Colonic mucosa (tissue), 4 donors: ENCODE measurements around the gene CENPB. TPM values are rescaled to one million over a fixed set of nuclear protein-coding genes. Genes with fewer than 3 reads are reported as not detected.
"Not testable (repeated sequence)": the region's sequence is repeated elsewhere in the genome, so short reads cannot be mapped to it uniquely, and the experiment has no call there.

ENCODE experiments used
- DNase-seq: peaks from one replicate; pipeline ENCODE4 v3.0.0-alpha.2; 2020
- H3K27ac ChIP-seq: fragments of 200-600 bp; one replicate; pipeline ENCODE4 v1.8.0; 2021
- H3K27me3 ChIP-seq: fragments of 200-600 bp; one replicate; pipeline ENCODE4 v1.8.0; 2021
- H3K36me3 ChIP-seq: fragments of 200-600 bp; one replicate; pipeline ENCODE4 v1.8.0; 2021
- H3K4me1 ChIP-seq: fragments of 200-600 bp; one replicate; pipeline ENCODE4 v1.8.0; 2021; ENCODE audit warnings: mild to moderate bottlenecking
- H3K4me3 ChIP-seq: fragments of 200-600 bp; one replicate; pipeline ENCODE4 v1.8.0; 2021
- H3K9ac ChIP-seq, 2 donors: one replicate each; pipeline ENCODE4 v1.7.0; 2013; ENCODE audit warnings: control low read depth in 2 of 2, low read depth in 2 of 2, low read length in 2 of 2
- H3K9me3 ChIP-seq: fragments of 200-600 bp; one replicate; pipeline ENCODE4 v1.8.0; 2021
- intact Hi-C: fragments of 100-400 bp; cut with DNase I; formaldehyde crosslinking; loops from one replicate; pipeline ENCODE4 v1.14.1; 2022
- total RNA-seq, 2 donors: library from RNA; stranded (reverse); fragmentation: NEBNext Ultra II Directional in 1 of 2; extraction: Animal tissue kit (Norgen Biotek cat#: 25700) in 1 of 2; gene quantifications; one replicate each; pipeline ENCODE4 v1.2.1, GENCODE V29; 2021
- TF ChIP-seq, protein P1 (sequence below): fragments of 200-600 bp; IDR thresholded peaks from one replicate; pipeline ENCODE4 v1.8.0; 2022; ENCODE audit warnings: antibody characterized with exemption, mild to moderate bottlenecking
- donor health status: healthy.
- donor health status: DM: no; HTN: no; CAD: no.
- donor health status: DM: no; HTN: no; CAD: no.

The CENPB gene
- total RNA-seq, 2 donors from 2014 or later = 65.6 to 93.3 TPM

DNA sequence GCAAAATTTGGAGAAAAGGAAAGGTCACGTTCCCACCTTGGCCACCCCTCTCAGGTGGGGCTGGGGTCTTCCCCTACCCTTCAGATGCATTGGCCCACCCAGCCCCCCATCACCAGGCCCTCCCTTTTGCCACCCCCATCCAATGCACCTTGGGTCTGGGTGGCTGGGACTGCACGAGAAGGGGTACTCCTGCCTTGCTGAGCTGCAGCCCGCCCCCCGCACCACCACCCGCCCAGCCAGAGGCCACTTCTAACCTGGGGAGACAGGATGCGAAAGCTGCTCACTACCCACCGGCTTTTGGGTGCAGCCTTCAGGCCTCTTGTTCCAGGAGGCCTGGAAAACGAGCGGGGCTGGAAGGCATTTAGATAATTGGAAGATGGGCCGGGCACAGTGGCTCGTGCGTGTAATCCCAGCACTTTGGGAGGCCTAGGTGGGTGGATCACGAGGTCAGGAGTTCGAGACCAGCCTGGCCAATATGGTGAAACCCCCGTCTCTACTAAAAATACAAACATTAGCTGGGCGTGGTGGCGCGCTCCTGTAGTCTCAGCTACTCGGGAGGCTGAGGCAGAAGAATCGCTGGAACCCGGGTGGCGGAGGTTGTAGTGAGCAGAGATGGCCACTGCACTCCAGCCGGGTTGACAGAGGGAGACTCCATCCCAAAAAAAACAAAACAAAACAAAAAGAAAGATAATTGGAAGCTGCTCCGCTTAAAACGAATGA lies 8.3 kb upstream of the CENPB start:
- Histone ChIP-seq H3K36me3 (no peaks in the 10 kb centered on the region), H3K4me1 (peaks cover 16% of the 10 kb centered on the region)
- intact Hi-C loops = no loop called here

DNA sequence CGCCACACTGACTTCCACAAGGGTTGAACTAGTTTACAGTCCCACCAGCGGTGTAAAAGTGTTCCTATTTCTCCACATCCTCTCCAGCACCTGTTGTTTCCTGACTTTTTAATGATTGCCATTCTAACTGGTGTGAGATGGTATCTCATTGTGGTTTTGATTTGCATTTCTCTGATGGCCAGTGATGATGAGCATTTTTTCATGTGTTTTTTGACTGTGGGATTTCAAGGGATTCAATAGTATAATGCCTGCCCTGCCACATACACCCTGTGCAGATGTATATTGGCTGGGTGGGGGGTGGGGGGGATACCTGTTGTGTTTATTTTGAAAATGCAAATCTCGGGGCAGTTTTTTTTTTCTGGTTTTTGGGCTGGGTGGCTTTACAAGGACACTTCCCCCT lies 7.6 kb upstream of the CENPB start:
- H3K27ac ChIP-seq, H3K36me3 ChIP-seq, H3K4me3 ChIP-seq, H3K9ac ChIP-seq, H3K27me3 ChIP-seq, H3K9me3 ChIP-seq, intact Hi-C loops, DNase-seq: not testable (repeated sequence)
- peaks cover 14% of the 10 kb centered on the region for H3K4me1 ChIP-seq

More for the DNA sequence above, 8.3 kb upstream of the CENPB start:
- Histone ChIP-seq H3K27me3 (no peaks in the 10 kb centered on the region), H3K9ac (peak overlapping the region; percentile 71 to 72), H3K4me3 (peak overlapping the region; percentile 84), H3K27ac (peak overlapping the region; percentile 98), H3K9me3 (no peaks in the 10 kb centered on the region)
- TF ChIP-seq, protein P1, sequence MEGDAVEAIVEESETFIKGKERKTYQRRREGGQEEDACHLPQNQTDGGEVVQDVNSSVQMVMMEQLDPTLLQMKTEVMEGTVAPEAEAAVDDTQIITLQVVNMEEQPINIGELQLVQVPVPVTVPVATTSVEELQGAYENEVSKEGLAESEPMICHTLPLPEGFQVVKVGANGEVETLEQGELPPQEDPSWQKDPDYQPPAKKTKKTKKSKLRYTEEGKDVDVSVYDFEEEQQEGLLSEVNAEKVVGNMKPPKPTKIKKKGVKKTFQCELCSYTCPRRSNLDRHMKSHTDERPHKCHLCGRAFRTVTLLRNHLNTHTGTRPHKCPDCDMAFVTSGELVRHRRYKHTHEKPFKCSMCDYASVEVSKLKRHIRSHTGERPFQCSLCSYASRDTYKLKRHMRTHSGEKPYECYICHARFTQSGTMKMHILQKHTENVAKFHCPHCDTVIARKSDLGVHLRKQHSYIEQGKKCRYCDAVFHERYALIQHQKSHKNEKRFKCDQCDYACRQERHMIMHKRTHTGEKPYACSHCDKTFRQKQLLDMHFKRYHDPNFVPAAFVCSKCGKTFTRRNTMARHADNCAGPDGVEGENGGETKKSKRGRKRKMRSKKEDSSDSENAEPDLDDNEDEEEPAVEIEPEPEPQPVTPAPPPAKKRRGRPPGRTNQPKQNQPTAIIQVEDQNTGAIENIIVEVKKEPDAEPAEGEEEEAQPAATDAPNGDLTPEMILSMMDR = no peak
- DNase-seq = no peak

DNA sequence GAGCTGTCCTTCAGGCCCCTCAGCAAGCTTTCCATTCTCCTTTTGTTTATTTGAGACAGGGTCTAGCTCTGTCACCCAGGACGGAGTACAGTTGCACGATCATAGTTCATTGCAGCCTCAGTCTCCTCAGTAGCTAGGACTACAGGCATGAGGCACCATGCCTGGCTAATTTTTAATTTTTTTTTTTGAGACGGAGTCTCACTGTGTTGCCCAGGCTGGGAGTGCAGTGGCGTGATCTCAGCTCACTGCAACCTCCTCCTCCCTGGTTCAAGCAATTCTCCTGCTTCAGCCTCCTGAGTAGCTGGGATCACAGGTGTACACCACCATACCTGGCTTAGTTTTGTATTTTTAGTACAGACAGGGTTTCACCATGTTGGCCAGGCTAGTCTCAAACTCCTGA lies 2.7 kb upstream of the CENPB start:
- H3K27me3 ChIP-seq, H3K36me3 ChIP-seq, DNase-seq, H3K27ac ChIP-seq, H3K9me3 ChIP-seq, H3K4me3 ChIP-seq: not testable (repeated sequence)
- Histone ChIP-seq H3K9ac (peak overlapping the region; percentile 8 to 46), H3K4me1 (peaks cover 20% of the 10 kb centered on the region)
- intact Hi-C loops = loop anchor here (2.0 to 5.0 kb wide), 2 partner anchors 28 to 63 kb away; no protein-coding TSS in a partner anchor

DNA sequence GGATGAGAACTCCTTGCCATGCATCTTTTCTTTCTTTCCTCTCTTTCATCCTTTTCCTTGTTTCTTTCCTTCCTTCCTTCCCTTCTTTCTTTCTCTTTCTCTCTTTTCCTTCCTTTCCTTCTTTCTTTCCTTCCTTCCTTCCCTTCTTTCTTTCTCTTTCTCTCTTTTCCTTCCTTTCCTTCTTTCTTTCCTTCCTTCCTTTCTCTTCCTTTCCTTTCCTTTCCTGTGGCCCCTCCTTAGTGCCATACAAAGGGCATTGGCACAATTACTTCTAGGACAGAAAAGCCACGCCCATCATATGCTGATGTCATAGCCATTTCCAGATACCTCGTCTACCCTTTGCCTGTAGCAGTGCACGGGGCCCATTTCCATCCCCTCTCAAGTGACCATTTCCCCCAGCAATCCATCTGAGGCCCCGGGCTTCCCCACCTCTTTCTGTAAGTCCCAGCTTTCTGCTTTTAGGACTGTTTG lies 2.2 kb upstream of the CENPB start:
- H3K4me3 ChIP-seq = no peak overlapping the region
- no peaks in the 10 kb centered on the region for H3K9me3 ChIP-seq
- peaks cover 20% of the 10 kb centered on the region for H3K4me1 ChIP-seq
- no peaks in the 10 kb centered on the region for H3K36me3 ChIP-seq
- TF ChIP-seq, protein P1 = no peak
- H3K27me3 ChIP-seq = no peaks in the 10 kb centered on the region
- intact Hi-C loops = loop anchor here (2.0 to 5.0 kb wide), 2 partner anchors 28 to 64 kb away; no protein-coding TSS in a partner anchor
- peak; percentile 74 for DNase-seq
- no peak overlapping the region for H3K27ac ChIP-seq
- peak overlapping the region; percentile 8 to 46 for H3K9ac ChIP-seq

DNA sequence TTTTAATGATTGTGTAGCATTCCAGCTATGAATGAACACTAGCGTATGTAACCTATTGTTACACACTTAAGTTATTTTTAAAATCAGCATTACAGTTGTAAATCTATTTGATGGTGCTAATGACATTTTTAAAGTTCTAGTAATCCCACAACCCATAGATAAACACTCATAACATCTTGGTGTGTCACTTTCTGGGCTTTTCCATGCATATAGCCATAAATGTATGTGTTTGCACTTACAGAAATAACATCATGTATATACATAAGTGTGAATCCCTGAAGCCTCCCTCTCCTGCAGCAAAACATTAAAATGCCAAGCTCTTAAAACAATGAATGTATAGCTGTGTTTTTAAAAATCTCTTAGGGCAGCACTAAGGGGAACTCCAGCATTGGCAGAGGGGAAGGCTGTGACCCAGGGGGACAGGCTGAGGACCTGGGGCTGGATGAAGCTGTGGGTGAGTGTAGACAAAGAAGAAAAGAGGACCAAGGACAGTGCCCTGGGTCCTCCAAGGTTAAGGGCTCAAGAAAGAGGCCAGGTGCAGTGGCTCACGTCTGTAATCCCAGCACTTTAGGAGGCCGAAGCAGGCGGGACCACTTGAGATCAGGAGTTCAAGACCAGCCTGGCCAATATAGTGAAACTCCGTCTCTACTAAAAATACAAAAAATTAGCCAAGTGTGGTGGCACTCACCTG lies 929 bp upstream of the CENPB start:
- Histone ChIP-seq H3K36me3 (no peaks in the 10 kb centered on the region), H3K9ac (peak overlapping the region in 1 of 2 donors; percentile 26), H3K9me3 (no peaks in the 10 kb centered on the region), H3K27me3 (no peaks in the 10 kb centered on the region), H3K4me3 (no peak overlapping the region), H3K27ac (no peak overlapping the region), H3K4me1 (peaks cover 20% of the 10 kb centered on the region)
- intact Hi-C loops = loop anchor here (2.0 to 5.0 kb wide), 2 partner anchors 29 to 65 kb away; no protein-coding TSS in a partner anchor
- DNase-seq = no peak
- TF ChIP-seq, protein P1 = no peak

DNA sequence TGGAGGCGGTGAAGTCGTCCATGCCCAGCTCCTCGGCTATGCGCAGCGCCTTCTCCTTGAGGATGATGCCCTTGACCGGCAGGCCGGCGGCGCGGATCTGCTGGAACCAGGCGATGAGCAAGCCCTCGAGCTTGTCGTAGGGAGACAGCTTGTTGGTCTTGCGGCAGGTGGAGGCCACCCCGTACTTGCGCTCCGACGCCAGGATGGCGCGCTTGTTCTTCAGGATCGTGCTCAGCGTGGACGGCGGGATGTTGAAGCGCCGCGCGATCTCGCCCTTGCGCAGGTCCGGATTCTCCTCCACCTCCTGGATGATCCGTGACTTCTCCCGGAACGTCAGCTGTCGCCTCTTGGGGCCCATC lies 435 bp downstream of the CENPB start:
- no peak for DNase-seq
- peaks cover 20% of the 10 kb centered on the region for H3K4me1 ChIP-seq
- intact Hi-C loops = loop anchor here (5.0 kb wide), 1 partner anchor 66 kb away; no protein-coding TSS in a partner anchor
- H3K4me3 ChIP-seq = peak overlapping the region; percentile 55
- no peaks in the 10 kb centered on the region for H3K27me3 ChIP-seq
- no peaks in the 10 kb centered on the region for H3K9me3 ChIP-seq
- peak overlapping the region; percentile 38 for H3K27ac ChIP-seq
- H3K9ac ChIP-seq = peak overlapping the region; percentile 79 to 83
- no peaks in the 10 kb centered on the region for H3K36me3 ChIP-seq
- TF ChIP-seq, protein P1 = no peak
